ACC112 (cell line): Measurements from ENCODE around the gene JDP2.

Experiments
- H2AFZ ChIP-seq: fragments of 200-600 bp; sonication (generic); one replicate; pipeline ENCODE4 v1.6.0; 2017; ENCODE audit warnings: antibody characterized with exemption, low read length; ENCODE audit not compliant: unreplicated experiment
- H3K27ac ChIP-seq: fragments of 200-600 bp; sonication (generic); 2 replicates; pipeline ENCODE4 v1.5.1; 2014; ENCODE audit warnings: low read depth, mild to moderate bottlenecking, antibody characterized with exemption, low read length, moderate library complexity
- H3K27me3 ChIP-seq: fragments of 200-600 bp; sonication (generic); 2 replicates; pipeline ENCODE4 v1.6.1; 2014; ENCODE audit warnings: mild to moderate bottlenecking, antibody characterized with exemption, low read length, moderate library complexity, mixed read lengths; ENCODE audit not compliant: insufficient read depth
- H3K36me3 ChIP-seq: fragments of 200-600 bp; sonication (generic); 2 replicates; pipeline ENCODE4 v1.6.1; 2016; ENCODE audit warnings: mild to moderate bottlenecking, antibody characterized with exemption, low read length, moderate library complexity, mixed read lengths; ENCODE audit not compliant: insufficient read depth
- H3K4me1 ChIP-seq: fragments of 200-600 bp; sonication (generic); one replicate; pipeline ENCODE4 v1.6.1; 2016; ENCODE audit warnings: low read length, mixed read lengths; ENCODE audit not compliant: insufficient read depth, unreplicated experiment, control insufficient read depth
- H3K4me3 ChIP-seq: fragments of 200-600 bp; sonication (generic); 2 replicates; pipeline ENCODE4 v1.5.1; 2014; ENCODE audit warnings: mild to moderate bottlenecking, low read depth, low read length
- H3K79me2 ChIP-seq: fragments of 200-600 bp; sonication (generic); one replicate; pipeline ENCODE4 v1.6.0; 2016; ENCODE audit warnings: low read length; ENCODE audit not compliant: control insufficient read depth, unreplicated experiment, insufficient read depth

Gene JDP2

GRCh38 chr14:75435473-75435872 lies 7.7 kb downstream of the JDP2 start:
- Histone ChIP-seq H3K4me3 (no peak overlapping the region), H3K27me3 (no peaks in the 10 kb centered on the region), H3K27ac (no peak overlapping the region), H3K36me3 (peaks cover 27% of the 10 kb centered on the region), H2AFZ (no peak overlapping the region), H3K79me2 (peaks cover 34% of the 10 kb centered on the region), H3K4me1 (peaks cover 19% of the 10 kb centered on the region)

- H3K4me1 ChIP-seq: peaks cover 21% of the 10 kb centered on the region
- H2AFZ ChIP-seq: no peak overlapping the region
- H3K79me2 ChIP-seq: peaks cover 15% of the 10 kb centered on the region
- no peak overlapping the region for H3K27ac ChIP-seq
- no peak overlapping the region for H3K4me3 ChIP-seq
- peaks cover 25% of the 10 kb centered on the region for H3K36me3 ChIP-seq
- no peaks in the 10 kb centered on the region for H3K27me3 ChIP-seq
Observed at GRCh38 chr14:75437201-75438143, 9.7 kb downstream of the JDP2 start.

- Histone ChIP-seq H3K4me1 (peaks cover 28% of the 10 kb centered on the region), H3K27ac (no peak overlapping the region), H3K79me2 (peaks cover 12% of the 10 kb centered on the region), H3K27me3 (no peaks in the 10 kb centered on the region), H3K4me3 (no peak overlapping the region), H2AFZ (no peak overlapping the region), H3K36me3 (peaks cover 31% of the 10 kb centered on the region)
Observed at GRCh38 chr14:75438486-75439080, 10.8 kb downstream of the JDP2 start.

- no peaks in the 10 kb centered on the region for H3K27me3 ChIP-seq
- no peak overlapping the region for H3K4me3 ChIP-seq
- no peak overlapping the region for H3K27ac ChIP-seq
- peaks cover 2% of the 10 kb centered on the region for H3K79me2 ChIP-seq
- H2AFZ ChIP-seq: no peak overlapping the region
- H3K36me3 ChIP-seq: peaks cover 25% of the 10 kb centered on the region
- peaks cover 28% of the 10 kb centered on the region for H3K4me1 ChIP-seq
Observed at GRCh38 chr14:75439989-75440388, 12.2 kb downstream of the JDP2 start.

GRCh38 chr14:75440733-75441477 lies 13.1 kb downstream of the JDP2 start:
- no peak overlapping the region for H2AFZ ChIP-seq
- no peak overlapping the region for H3K4me3 ChIP-seq
- peaks cover 2% of the 10 kb centered on the region for H3K79me2 ChIP-seq
- H3K36me3 ChIP-seq: peaks cover 26% of the 10 kb centered on the region
- peak overlapping the region; percentile 73 for H3K27ac ChIP-seq
- no peaks in the 10 kb centered on the region for H3K27me3 ChIP-seq
- peaks cover 28% of the 10 kb centered on the region for H3K4me1 ChIP-seq

- Histone ChIP-seq H3K79me2 (peaks cover 2% of the 10 kb centered on the region), H3K36me3 (peaks cover 20% of the 10 kb centered on the region), H2AFZ (no peak overlapping the region), H3K27ac (peak overlapping the region; percentile 73), H3K4me3 (no peak overlapping the region), H3K27me3 (no peaks in the 10 kb centered on the region), H3K4me1 (peaks cover 28% of the 10 kb centered on the region)
Observed at GRCh38 chr14:75441728-75442127, 13.9 kb downstream of the JDP2 start.

GRCh38 chr14:75442166-75442565 lies 14.3 kb downstream of the JDP2 start:
- Histone ChIP-seq H3K4me1 (peaks cover 28% of the 10 kb centered on the region), H3K27me3 (no peaks in the 10 kb centered on the region), H3K79me2 (peaks cover 2% of the 10 kb centered on the region), H3K27ac (peak overlapping the region; percentile 73), H3K4me3 (no peak overlapping the region), H2AFZ (no peak overlapping the region), H3K36me3 (peaks cover 20% of the 10 kb centered on the region)

GRCh38 chr14:75442642-75443041 lies 14.8 kb downstream of the JDP2 start:
- H3K36me3 ChIP-seq: peaks cover 20% of the 10 kb centered on the region
- no peak overlapping the region for H2AFZ ChIP-seq
- H3K27me3 ChIP-seq: no peaks in the 10 kb centered on the region
- no peak overlapping the region for H3K4me3 ChIP-seq
- peaks cover 28% of the 10 kb centered on the region for H3K4me1 ChIP-seq
- peaks cover 2% of the 10 kb centered on the region for H3K79me2 ChIP-seq
- H3K27ac ChIP-seq: peak overlapping the region; percentile 73

GRCh38 chr14:75443203-75443969 lies 15.6 kb downstream of the JDP2 start:
- Histone ChIP-seq H2AFZ (no peak overlapping the region), H3K79me2 (peaks cover 2% of the 10 kb centered on the region), H3K4me1 (peaks cover 28% of the 10 kb centered on the region), H3K27me3 (no peaks in the 10 kb centered on the region), H3K27ac (peak overlapping the region; percentile 73), H3K4me3 (no peak overlapping the region), H3K36me3 (peaks cover 20% of the 10 kb centered on the region)

- Histone ChIP-seq H3K36me3 (peaks cover 20% of the 10 kb centered on the region), H3K4me1 (peaks cover 28% of the 10 kb centered on the region), H3K27ac (no peak overlapping the region), H3K27me3 (no peaks in the 10 kb centered on the region), H3K4me3 (no peak overlapping the region), H2AFZ (no peak overlapping the region), H3K79me2 (no peaks in the 10 kb centered on the region)
Observed at GRCh38 chr14:75445236-75445635, 17.4 kb downstream of the JDP2 start.
